Neural cell (in vitro differentiated cells): ENCODE data around the gene USP31.

Experiments
- EP300 ChIP-seq: fragments of 450-650 bp; conservative IDR thresholded peaks from 2 replicates; pipeline ENCODE4 v1.6.1; 2014; ENCODE audit warnings: antibody characterized with exemption, mild to moderate bottlenecking, moderate library complexity; ENCODE audit not compliant: poor library complexity, severe bottlenecking
- EZH2 ChIP-seq: fragments of 200-600, 300-800 bp; shearing (Covaris generic), sonication (generic); IDR thresholded peaks from 2 replicates; pipeline ENCODE4 v1.6.1; 2014; ENCODE audit warnings: antibody characterized with exemption, low read length, borderline replicate concordance, mild to moderate bottlenecking; ENCODE audit not compliant: insufficient read depth, poor library complexity, severe bottlenecking
- MXI1 ChIP-seq: fragments of 450-650 bp; conservative IDR thresholded peaks from 2 replicates; pipeline ENCODE4 v1.6.1; 2014; ENCODE audit warnings: antibody characterized with exemption, mild to moderate bottlenecking; ENCODE audit not compliant: poor library complexity, severe bottlenecking
- POLR2AphosphoS5 ChIP-seq: IDR thresholded peaks from 2 replicates; pipeline ENCODE4 v1.6.1; 2012
- REST ChIP-seq: IDR thresholded peaks from 2 replicates; pipeline ENCODE4 v1.6.1; 2012; ENCODE audit warnings: borderline replicate concordance
- SMC3 ChIP-seq: fragments of 450-650 bp; conservative IDR thresholded peaks from 2 replicates; pipeline ENCODE4 v1.6.1; 2014; ENCODE audit warnings: antibody characterized with exemption, mild to moderate bottlenecking, moderate library complexity; ENCODE audit not compliant: poor library complexity
- TAF1 ChIP-seq: IDR thresholded peaks from 2 replicates; pipeline ENCODE4 v1.6.1; 2012; ENCODE audit warnings: low read depth
- TF ChIP-seq, protein P1 (sequence below): fragments of 450-650 bp; IDR thresholded peaks from 2 replicates; pipeline ENCODE4 v1.5.1; 2014; ENCODE audit warnings: antibody characterized with exemption, mild to moderate bottlenecking, moderate library complexity; ENCODE audit not compliant: poor library complexity, severe bottlenecking

GRCh38 chr16:23143391-23143790 lies 5.9 kb downstream of the USP31 start:
- TF ChIP-seq, protein P1, sequence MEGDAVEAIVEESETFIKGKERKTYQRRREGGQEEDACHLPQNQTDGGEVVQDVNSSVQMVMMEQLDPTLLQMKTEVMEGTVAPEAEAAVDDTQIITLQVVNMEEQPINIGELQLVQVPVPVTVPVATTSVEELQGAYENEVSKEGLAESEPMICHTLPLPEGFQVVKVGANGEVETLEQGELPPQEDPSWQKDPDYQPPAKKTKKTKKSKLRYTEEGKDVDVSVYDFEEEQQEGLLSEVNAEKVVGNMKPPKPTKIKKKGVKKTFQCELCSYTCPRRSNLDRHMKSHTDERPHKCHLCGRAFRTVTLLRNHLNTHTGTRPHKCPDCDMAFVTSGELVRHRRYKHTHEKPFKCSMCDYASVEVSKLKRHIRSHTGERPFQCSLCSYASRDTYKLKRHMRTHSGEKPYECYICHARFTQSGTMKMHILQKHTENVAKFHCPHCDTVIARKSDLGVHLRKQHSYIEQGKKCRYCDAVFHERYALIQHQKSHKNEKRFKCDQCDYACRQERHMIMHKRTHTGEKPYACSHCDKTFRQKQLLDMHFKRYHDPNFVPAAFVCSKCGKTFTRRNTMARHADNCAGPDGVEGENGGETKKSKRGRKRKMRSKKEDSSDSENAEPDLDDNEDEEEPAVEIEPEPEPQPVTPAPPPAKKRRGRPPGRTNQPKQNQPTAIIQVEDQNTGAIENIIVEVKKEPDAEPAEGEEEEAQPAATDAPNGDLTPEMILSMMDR, result no peak
- no peak for TF ChIP-seq REST
- TF ChIP-seq EP300, result no peak
- TF ChIP-seq EZH2, result no peak
- no peak for TF ChIP-seq POLR2AphosphoS5
- no peak for TF ChIP-seq TAF1
- TF ChIP-seq MXI1, result no peak
- TF ChIP-seq SMC3, result no peak
